Measurements from ENCODE around the gene CDKL5.
A peak's percentile ranks its signal among the peaks of the same experiment; 100 is the strongest.

CDKL5 gene

GRCh38 chrX:18701621-18702361 lies 276.4 kb downstream of the CDKL5 start:
- TF ChIP-seq CTCF (conservative IDR thresholded peaks at IDR 0.05; ENCODE audit: control insufficient read depth, insufficient read depth, low read depth, low read length) = no peak
- no peak overlapping the region for H3K4me3 ChIP-seq (ENCODE audit: control insufficient read depth, low read depth, low read length)
- DNase-seq (ENCODE audit: low read depth) = peak; percentile 9

- peak; percentile 49 for DNase-seq (ENCODE audit: low read depth)
- H3K4me3 ChIP-seq (ENCODE audit: control insufficient read depth, low read depth, low read length) = no peak overlapping the region
- TF ChIP-seq CTCF (conservative IDR thresholded peaks at IDR 0.05; ENCODE audit: control insufficient read depth, insufficient read depth, low read depth, low read length) = no peak
These were observed 277.2 kb downstream of the CDKL5 start for GRCh38 chrX:18702362-18703195.

All from fibroblast of mammary gland (primary cell).